Heart left ventricle (tissue), 16 donors: ENCODE measurements around the gene SOX2. TPM values are rescaled to one million over a fixed set of nuclear protein-coding genes. Genes with fewer than 3 reads are reported as not detected.
"Not testable (repeated sequence)": the region's sequence is repeated elsewhere in the genome, so short reads cannot be mapped to it uniquely, and the experiment has no call there.

Experiments used
- ATAC-seq, 4 donors: fragments of 200-7000 bp; cut with Tn5 transposase; one replicate each; pipeline ENCODE4 v1.9.1; 2020 to 2022; ENCODE audit warnings: moderate library complexity in 4 of 4, mild to moderate bottlenecking in 3 of 4, moderate number of reproducible peaks in 1 of 4
- DNase-seq, 5 donors: peaks; one replicate each; pipeline ENCODE4 v3.0.0-alpha.2; 2020
- H3K27ac ChIP-seq, 12 donors: fragments of 200-600 bp; sonication (generic) in 4 of 12; one replicate each; pipeline versions ENCODE4 v1.5.0 to v1.8.0; 2016 to 2022; ENCODE audit warnings: mild to moderate bottlenecking in 2 of 12
- H3K27me3 ChIP-seq, 9 donors: fragments of 200-600 bp; sonication (generic) in 2 of 9; one replicate each; pipeline versions ENCODE4 v1.5.1 to v1.8.0; 2016 to 2022; ENCODE audit warnings: mild to moderate bottlenecking in 3 of 9
- H3K36me3 ChIP-seq, 9 donors: fragments of 200-600 bp; sonication (generic) in 2 of 9; one replicate each; pipeline versions ENCODE4 v1.5.0 to v1.8.0; 2018 to 2022; ENCODE audit warnings: mild to moderate bottlenecking in 2 of 9
- H3K4me1 ChIP-seq, 12 donors: fragments of 200-600 bp; sonication (generic) in 4 of 12; one replicate each; pipeline versions ENCODE4 v1.5.0 to v1.8.0; 2016 to 2022; ENCODE audit warnings: mild to moderate bottlenecking in 3 of 12
- H3K4me3 ChIP-seq, 12 donors: fragments of 200-600 bp; sonication (generic) in 4 of 12; one replicate each; pipeline versions ENCODE4 v1.5.0 to v1.8.0; 2017 to 2022; ENCODE audit warnings: mild to moderate bottlenecking in 9 of 12, moderate library complexity in 4 of 12
- H3K9me3 ChIP-seq, 12 donors: fragments of 200-600 bp; sonication (generic) in 4 of 12; one replicate each; pipeline versions ENCODE4 v1.5.0 to v1.8.0; 2016 to 2022; ENCODE audit warnings: mild to moderate bottlenecking in 1 of 12
- POLR2A ChIP-seq, 2 donors: fragments of 450-650 bp; IDR thresholded peaks; one replicate each; pipeline ENCODE4 v1.6.1; 2017; ENCODE audit warnings: antibody characterized with exemption in 2 of 2, mild to moderate bottlenecking in 2 of 2, moderate library complexity in 2 of 2
- WGBS, 4 donors: extraction: QIAGEN DNeasy Blood & Tissue Kit in 2 of 4; methylation state at CpG; one replicate each; pipeline versions ENCODE4 v1.1.5 to v1.1.7; 2013 to 2018; 5-methylcytosine and 5-hydroxymethylcytosine counted together
- intact Hi-C, 10 donors: fragments of 100-400 bp; cut with DNase I; formaldehyde crosslinking; loops; one replicate each; pipeline versions ENCODE4 v1.11.1 to v1.14.2; 2022
- polyA plus RNA-seq, 2 donors: library from polyadenylated mRNA; stranded (reverse); fragments of 200-250 nt; gene quantifications; one replicate each; pipeline ENCODE4 v1.2.3, GENCODE V29; 2013
- total RNA-seq, 9 donors: library from RNA; depleted of rRNA in 2 of 9; stranded (reverse); fragments of >200 nt in 2 of 9; fragmentation: NEBNext Ultra II Directional in 3 of 9; extraction: Animal tissue kit (Norgen Biotek cat#: 25700) in 3 of 9; gene quantifications; one replicate each; pipeline versions ENCODE4 v1.1.0 to v1.2.4, GENCODE V29; 2016 to 2023
- TF ChIP-seq, protein P1 (sequence below), 12 donors: fragments of 200-600 bp; sonication (generic) in 4 of 12; IDR thresholded peaks; one replicate each; pipeline versions ENCODE4 v1.5.0 to v1.8.0; 2018 to 2022; ENCODE audit warnings: antibody characterized with exemption in 12 of 12, mild to moderate bottlenecking in 5 of 12
- donor health status: ischemic (EF 13 %, LVEDD 7.1; RV severe dilation, severe dysfunction).
- donor health status: healthy with polysubstance abuse.
- donor health status: DM: no; HTN: yes; CAD: no.
- donor health status: DM: no; HTN: no; CAD: no.
- donor health status: ischemic (EF 25% LVEDD 6.9; RV normal size, moderate dysfunction).
- donor health status: ischemic (EF 25% LVEDD 5.7; RV mildly dilated, moderate dysfunction).
- donor health status: healthy.
- donor health status: DM: yes; HTN: yes; CAD: no.
- donor health status: ischemic (EF 35%, LVEDD 5.7; RV mildly dilated, moderate dysfunction).
- donor health status: nonischemic (EF 11% LVEDD 7.7; RV severe dilation, severe dysfunction).
- donor health status: DM: yes; HTN: yes; CAD: no.
- donor health status: PGD.
- donor health status: ischemic (EF 29% LVEDD 5.4; RV normal size, mild dysfunction).
- donor health status: nonischemic (EF 23%, LVEDD 6.1; RV moderate dilation, normal function).

SOX2 gene
- total and polyA plus RNA-seq, 11 donors = 0.09 to 1.1 (median 0.23) TPM; not detected in 5

DNA sequence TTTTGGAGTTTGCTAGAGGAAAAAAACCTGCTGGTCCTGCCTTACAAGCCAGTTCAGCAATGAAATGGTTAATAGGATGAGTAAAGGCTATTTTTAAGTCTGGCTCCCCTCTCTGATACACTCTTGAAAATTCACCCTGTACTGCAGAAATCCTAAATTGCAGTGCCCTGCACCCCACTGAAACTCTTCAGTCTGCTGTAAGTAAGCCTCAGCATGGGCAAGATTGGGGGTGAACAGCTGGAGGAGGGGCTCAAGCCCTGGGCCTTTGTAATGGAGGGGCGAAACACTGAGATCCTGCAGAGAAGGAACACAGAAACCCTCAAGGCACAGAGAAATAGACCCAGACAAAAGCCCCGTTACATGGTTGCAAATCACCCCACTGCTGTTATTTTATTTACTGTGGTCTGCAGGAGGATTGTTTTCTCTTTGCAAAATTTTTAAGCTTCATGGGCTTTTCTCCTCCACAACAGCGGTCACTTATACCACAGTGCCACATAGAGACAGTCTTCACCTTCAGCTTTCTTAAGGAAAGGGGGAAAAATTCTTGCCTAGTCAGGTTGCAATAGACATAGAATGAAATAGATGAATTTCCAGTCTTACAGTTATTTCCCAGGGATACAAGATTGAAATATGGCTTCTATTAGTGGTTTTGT, 45.0 kb downstream of the SOX2 start:
- H3K27me3 ChIP-seq = peaks cover 0 to 48% (median 11%) of the 10 kb centered on the region in 9 donors
- DNase-seq (no peak), ATAC-seq (no peak)
- H3K4me3 ChIP-seq = no peak overlapping the region
- H3K27ac ChIP-seq = no peak overlapping the region
- WGBS, 4 donors = 25 to 38% (median 30%) methylated on average over 3 of the region's 3 CpGs
- intact Hi-C loops = no loop called here
- H3K9me3 ChIP-seq = no peaks in the 10 kb centered on the region
- no peaks in the 10 kb centered on the region for H3K36me3 ChIP-seq
- no peaks in the 10 kb centered on the region for H3K4me1 ChIP-seq
- no peak for TF ChIP-seq POLR2A (IDR thresholded peaks at IDR 0.05)
- TF ChIP-seq, protein P1, sequence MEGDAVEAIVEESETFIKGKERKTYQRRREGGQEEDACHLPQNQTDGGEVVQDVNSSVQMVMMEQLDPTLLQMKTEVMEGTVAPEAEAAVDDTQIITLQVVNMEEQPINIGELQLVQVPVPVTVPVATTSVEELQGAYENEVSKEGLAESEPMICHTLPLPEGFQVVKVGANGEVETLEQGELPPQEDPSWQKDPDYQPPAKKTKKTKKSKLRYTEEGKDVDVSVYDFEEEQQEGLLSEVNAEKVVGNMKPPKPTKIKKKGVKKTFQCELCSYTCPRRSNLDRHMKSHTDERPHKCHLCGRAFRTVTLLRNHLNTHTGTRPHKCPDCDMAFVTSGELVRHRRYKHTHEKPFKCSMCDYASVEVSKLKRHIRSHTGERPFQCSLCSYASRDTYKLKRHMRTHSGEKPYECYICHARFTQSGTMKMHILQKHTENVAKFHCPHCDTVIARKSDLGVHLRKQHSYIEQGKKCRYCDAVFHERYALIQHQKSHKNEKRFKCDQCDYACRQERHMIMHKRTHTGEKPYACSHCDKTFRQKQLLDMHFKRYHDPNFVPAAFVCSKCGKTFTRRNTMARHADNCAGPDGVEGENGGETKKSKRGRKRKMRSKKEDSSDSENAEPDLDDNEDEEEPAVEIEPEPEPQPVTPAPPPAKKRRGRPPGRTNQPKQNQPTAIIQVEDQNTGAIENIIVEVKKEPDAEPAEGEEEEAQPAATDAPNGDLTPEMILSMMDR (IDR thresholded peaks at IDR 0.05) = no peak

DNA sequence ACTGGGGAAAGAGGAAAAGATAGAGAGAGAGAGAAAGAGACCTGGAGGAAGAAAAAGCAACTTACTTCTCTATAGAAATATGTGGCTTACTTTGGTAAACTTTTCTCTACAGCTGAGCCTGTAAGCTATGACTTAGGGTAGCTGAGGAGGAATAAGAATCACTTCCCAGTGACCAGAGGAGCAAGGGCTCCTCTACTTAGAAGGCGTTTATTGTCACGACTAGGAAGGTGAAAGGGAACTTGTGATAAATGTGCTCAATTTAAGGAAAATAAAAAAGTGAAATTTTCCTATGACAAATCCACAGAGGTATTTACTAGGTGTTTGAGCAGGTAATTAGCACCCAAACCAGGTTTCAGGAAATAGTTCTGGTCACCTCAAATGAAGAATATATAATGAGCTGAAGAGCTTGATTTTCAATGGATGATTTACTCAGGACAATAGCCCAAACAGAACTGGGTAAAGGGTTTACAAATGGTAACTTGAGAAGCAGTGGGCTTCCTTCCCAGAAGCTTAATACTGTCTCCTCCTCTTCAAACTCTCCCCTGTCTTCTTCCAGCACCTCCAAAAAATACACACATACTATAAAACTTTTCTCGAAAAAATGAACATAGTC, 46.1 kb downstream of the SOX2 start:
- H3K4me1 ChIP-seq = no peaks in the 10 kb centered on the region
- intact Hi-C loops = no loop called here
- peaks cover 0 to 48% (median 11%) of the 10 kb centered on the region in 9 donors for H3K27me3 ChIP-seq
- H3K36me3 ChIP-seq = no peaks in the 10 kb centered on the region
- TF ChIP-seq, protein P1 (IDR thresholded peaks at IDR 0.05) = no peak
- no peak for TF ChIP-seq POLR2A (IDR thresholded peaks at IDR 0.05)
- no peaks in the 10 kb centered on the region for H3K9me3 ChIP-seq
- H3K4me3 ChIP-seq = no peak overlapping the region
- 21 to 30% (median 25%) methylated on average over 3 of the region's 3 CpGs for WGBS, 4 donors
- DNase-seq (no peak), ATAC-seq (no peak)
- no peak overlapping the region for H3K27ac ChIP-seq

DNA sequence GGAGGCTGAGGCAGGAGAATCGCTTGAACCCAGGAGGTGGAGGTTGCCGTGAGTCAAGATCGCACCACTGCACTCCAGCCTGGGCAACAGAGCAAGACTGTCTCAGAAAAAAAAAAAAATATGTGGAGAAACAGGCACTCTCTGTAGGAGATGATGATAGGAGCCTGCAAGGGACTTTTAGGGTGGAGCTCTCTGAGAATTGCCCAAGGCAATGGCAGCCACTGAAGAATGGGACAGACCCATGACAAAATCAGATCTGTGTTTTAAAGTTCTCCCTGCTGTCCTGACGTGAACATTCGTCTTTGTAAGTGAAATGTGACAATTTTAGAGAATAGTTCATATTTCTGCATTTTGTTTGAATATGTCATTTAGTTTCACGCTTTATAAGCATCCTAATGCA, 50.2 kb downstream of the SOX2 start:
- DNase-seq = no peak
- TF ChIP-seq POLR2A (IDR thresholded peaks at IDR 0.05) = no peak
- TF ChIP-seq, protein P1 (IDR thresholded peaks at IDR 0.05) = no peak
- Histone ChIP-seq H3K36me3 (no peaks in the 10 kb centered on the region), H3K9me3 (no peaks in the 10 kb centered on the region), H3K4me3 (no peak overlapping the region), H3K27me3 (peaks cover 0 to 10% (median 0%) of the 10 kb centered on the region in 9 donors), H3K4me1 (no peaks in the 10 kb centered on the region), H3K27ac (no peak overlapping the region)
- 79 to 89% (median 88%) methylated on average over 6 of the region's 6 CpGs for WGBS, 4 donors
- intact Hi-C loops = no loop called here
- no peak for ATAC-seq

DNA sequence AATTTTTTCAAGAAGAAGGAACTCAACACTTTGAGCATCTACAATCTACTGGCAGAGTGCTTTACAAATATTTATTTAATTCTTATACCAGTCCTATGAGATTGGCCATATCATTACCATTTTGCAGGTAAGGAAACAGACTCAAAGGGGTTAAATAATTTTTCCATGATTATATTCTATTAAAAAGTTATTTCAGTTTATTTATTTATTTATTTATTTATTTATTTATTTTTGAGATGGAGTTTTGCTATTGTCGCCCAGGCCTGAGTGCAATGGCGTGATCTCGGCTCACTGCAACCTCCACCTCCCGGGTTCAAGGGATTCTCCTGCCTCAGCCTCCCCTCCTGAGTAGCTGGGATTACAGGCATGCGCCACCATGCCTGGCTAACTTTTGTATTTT, 52.3 kb downstream of the SOX2 start:
- DNase-seq, H3K27ac ChIP-seq, H3K4me1 ChIP-seq, H3K36me3 ChIP-seq, intact Hi-C loops, H3K9me3 ChIP-seq, H3K4me3 ChIP-seq, ATAC-seq: not testable (repeated sequence)
- 81 to 98% (median 96%) methylated on average over 5 of the region's 5 CpGs for WGBS, 4 donors
- peaks cover 0 to 10% (median 0%) of the 10 kb centered on the region in 9 donors for H3K27me3 ChIP-seq
